HG02588 (cell line): Measurements from ENCODE around the gene SHISAL1.

Experiments used
- ATAC-seq: cut with Tn5 transposase; IDR thresholded peaks from one replicate; pipeline ENCODE4 v1.9.1; 2021; ENCODE audit warnings: mild to moderate bottlenecking, moderate library complexity; ENCODE audit not compliant: unreplicated experiment

Gene SHISAL1

DNA sequence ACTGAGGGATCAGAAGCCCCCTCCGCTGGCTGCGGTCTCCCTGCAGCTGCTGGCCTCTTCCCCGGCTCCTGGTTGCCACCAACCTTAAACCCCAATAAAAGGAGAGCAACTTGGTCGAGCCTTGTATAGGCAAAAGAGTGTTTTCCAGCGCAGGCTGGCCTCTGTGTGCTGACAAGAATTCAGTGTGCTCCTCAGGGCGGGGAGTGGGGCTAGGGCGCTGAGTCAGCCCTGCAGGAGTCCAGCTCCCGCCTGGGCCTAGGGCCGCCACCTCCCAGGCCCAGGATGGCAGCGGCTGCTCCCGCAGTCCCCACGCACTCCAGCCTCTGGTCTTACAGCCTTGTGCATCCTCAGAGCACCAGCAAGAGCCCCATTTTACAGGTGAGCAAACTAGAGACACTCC, at the start of gene SHISAL1:
SHISAL1 (minus strand) TSS at position 186 of the 400 bp plus-strand sequence. CDS start 12,006 bp downstream, outside the sequence.
- no peak for ATAC-seq

- no peak for ATAC-seq
Measured at GRCh38 chr22:44361391-44362126, 48.8 kb upstream of the SHISAL1 start.

- no peak for ATAC-seq
Measured at GRCh38 chr22:44360668-44361381, 48.1 kb upstream of the SHISAL1 start.

DNA sequence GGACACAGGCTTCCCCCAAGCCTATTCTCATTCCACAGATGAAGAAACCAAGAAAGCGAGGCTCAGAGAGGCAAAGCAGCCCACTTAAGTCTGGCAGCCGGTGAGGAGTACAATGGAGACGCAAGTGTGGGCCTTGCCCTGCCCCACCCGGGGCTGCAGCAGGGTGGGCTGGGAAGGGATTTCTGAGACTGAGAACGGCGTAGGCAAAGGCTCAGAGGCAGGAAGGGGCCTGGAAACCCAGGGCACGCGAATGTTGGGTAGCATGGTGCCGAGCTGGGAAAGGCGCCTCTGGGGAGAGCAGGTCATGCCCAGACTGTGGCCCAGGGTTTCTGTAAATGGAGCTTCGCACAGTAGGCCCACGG, 47.5 kb upstream of the SHISAL1 start:
- ATAC-seq = no peak

- no peak for ATAC-seq
Measured at GRCh38 chr22:44359496-44360110, 46.9 kb upstream of the SHISAL1 start.

DNA sequence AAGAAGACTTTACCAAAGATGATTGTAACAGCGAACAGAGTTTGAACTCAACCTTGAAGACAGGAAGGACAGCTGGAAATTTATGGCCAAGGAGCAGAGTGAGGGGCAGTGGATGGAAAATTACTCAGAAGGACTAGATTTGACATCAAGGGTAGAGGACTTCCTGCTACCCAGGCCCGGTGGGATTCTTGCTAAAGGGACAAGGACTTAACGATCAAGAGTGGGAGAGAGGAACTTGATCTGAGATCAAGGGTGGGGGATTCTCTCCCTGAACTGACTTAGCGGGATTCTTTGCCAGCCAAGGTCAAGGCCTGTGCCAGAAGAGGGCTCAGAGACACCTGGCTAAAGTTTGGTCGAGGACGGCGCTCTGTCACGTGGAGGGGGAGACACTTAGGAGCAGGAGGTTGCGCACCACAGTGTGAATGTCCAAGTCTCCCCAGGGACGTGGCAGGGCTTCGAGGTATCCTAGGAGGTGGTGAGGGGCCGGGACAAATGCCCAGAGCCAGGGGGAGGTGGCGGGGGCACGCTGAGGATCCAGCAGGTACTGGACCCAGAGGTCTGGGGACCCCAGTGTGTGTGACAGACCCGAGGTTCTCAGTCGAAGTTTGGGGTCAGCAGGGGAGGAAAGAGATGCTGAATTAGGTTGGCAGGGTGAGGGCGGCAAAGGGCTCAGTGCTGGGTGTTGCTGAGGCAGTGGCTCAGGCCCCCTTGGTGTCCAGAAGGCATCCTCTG, 46.1 kb upstream of the SHISAL1 start:
- ATAC-seq = no peak

- no peak for ATAC-seq
Measured at GRCh38 chr22:44357966-44358465, 45.3 kb upstream of the SHISAL1 start.

DNA sequence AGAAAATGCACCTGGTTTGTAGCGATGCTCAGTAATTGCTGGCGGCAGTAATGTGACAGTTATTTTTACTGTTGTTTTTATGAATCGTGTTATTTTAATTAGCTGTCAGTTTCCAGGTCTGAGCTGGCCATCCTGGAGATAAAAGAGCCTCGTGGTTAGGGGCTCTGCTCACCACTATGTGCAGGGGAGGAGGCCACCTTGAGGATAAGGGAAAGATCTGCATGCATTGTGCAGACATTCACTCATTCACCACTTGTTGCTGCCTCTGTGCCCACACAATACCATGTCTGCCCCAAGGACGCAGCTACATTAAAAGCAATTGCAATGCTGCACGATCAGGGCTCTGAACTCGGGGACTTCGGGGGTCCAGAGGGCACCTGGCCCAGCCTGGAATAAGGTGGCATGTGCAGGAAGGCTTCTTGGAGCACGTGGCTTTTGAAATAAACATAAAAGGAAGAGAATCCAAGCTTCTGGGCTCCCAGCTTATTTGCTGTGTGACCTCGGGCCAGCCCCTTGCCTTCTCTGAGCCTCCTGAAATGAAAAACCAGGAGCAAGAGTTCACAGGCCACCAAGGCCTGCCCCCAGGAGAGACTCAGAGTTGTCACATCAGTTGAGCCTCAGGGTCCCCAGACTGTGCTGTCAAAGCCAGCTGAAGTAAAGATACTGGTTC, 44.7 kb upstream of the SHISAL1 start:
- no peak for ATAC-seq

GRCh38 chr22:44355716-44356070, 42.9 kb upstream of the SHISAL1 start:
- no peak for ATAC-seq

- ATAC-seq = no peak
Measured at GRCh38 chr22:44354288-44354687, 41.5 kb upstream of the SHISAL1 start.

GRCh38 chr22:44353041-44353440, 40.3 kb upstream of the SHISAL1 start:
- ATAC-seq = no peak

GRCh38 chr22:44352378-44353035, 39.8 kb upstream of the SHISAL1 start:
- no peak for ATAC-seq

DNA sequence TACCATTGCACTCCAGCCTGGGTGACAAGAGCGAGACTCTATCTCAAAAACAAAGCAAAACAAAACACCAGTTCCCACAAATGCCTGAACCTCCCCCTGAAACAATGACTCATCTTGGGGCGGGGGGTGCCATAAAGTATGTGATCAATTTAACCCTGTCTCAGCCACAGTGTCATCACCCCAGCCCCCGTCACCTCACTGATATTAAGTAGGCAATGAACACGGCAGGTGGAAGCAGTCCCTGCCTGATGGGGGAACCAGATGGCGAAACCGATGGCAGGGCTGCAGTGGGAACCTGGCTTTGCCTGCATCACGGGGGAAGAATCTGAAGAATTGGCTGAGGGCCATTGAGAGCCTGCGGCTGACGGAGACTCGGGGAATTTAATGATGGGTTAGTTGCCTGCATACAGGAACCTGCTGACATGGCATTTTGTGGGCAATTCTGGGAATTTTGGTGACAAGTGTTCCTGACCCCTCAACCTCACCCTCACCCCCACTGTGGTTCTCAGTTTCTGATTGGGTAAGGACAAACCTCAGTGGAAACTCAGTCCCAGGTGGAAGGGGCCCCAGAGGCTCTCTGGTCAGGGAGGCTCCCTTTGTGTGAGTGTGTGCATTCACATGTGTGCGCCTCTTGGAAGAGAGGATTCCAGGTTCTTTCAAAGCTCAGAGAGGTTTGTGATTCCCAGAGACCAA, 39.1 kb upstream of the SHISAL1 start:
- ATAC-seq = no peak

DNA sequence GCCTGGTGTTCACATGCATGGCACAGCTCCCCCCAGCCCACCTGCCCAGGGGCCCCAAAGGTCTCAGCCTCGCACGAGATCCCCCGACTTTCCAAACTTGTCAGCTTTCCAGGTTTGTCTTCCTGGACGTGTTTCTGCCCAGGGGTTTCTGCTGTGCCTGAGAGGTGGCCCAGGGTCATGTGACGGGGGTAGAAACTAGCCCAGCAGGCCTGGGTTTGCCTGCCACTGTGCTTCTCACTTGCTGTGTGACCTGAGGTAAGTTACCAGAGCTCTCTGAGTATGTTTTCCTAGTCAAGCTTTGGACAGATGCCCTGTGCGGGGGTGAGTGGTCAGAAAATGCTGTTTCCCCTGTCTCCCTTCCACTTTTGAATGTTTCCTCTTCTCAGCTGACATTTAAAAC, 38.3 kb upstream of the SHISAL1 start:
- no peak for ATAC-seq

DNA sequence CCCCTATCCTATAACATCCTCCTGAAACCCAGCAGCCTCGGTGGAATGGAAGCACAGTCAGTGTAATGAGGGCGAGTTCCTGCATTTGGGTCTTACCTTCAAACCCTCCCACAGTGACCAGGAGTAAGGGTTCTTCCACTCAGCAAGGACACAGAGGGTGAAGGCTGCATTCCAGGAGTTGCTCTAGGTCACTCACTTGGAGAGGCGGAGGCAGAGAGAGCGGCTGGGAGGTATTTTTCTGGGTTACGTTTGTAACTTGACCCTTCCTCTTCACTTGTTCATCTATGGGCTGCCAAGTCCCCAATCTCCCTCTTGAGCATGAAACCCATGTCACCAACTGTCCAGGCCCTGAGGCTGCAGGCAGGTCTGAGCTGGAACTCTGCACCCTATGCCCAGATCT, 36.8 kb upstream of the SHISAL1 start:
- no peak for ATAC-seq

- ATAC-seq = no peak
Measured at GRCh38 chr22:44348971-44349560, 36.3 kb upstream of the SHISAL1 start.

DNA sequence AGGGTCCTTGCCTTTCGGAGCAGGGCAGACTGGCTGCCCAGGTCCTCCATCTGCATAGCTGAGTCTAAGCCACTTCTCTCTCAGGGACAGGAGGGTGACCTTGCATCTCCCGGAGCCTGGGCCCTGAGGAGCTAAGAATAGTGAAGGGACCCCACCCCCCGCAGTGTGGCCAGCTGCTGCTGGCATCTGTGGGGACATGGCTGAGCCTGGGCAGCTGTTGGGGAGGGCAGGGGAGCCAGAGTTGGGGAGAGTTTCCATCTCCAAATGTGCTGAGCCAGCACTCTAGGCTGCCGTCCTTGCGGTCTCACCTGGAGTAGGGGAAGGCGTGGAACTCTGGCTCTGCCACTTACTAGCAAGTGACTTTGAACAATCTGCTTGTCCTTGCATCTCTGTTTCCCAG, 34.8 kb upstream of the SHISAL1 start:
- ATAC-seq = no peak

DNA sequence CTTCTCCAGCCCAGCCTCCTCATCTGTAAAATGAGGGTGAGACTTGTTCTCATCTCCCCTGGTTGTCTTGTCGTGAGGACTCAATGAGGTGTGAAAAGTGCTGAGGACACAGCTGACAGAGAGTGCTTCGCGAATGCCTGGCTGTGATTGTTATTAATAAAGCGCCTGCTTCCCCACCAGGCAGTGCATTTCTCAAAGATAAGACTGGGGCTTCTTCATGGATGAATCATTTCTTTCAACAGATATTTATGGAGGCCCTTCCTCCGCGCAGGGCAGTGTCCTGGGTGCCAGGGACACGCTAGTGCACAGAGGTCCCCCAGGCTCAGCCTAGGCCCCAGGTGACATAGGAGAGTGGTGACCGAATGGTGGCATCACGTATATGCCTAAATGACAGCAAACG, 34.3 kb upstream of the SHISAL1 start:
- no peak for ATAC-seq

DNA sequence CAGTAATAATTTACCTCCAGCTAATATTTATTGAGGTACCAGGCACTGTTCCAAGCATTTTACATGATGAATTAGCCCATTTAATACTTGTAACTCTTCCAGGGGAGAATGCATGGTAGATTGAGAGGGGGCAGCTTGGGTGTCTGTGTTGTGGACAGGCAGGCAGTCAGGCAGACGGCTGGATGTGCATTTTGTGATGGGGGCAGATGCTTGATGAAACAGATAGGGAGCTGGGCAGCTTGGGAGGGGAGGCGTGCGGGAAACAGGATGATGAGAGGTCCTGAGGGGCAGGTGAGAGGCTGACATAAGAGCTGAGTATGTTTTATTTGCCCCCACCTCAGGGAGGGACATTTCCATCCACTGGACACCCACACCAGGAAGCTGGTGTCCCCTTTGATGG, 33.1 kb upstream of the SHISAL1 start:
- ATAC-seq = no peak
